Adipocyte (in vitro differentiated cells): ENCODE measurements around the gene TMEM131L.
"Not testable (repeated sequence)": the region's sequence is repeated elsewhere in the genome, so short reads cannot be mapped to it uniquely, and the experiment has no call there.

Experiments used
- DNase-seq: peaks from one replicate; pipeline ENCODE4 v3.0.0-alpha.2; 2015; ENCODE audit warnings: low read depth
- H3K27me3 ChIP-seq: replicated peaks from 2 replicates; pipeline ENCODE4 v1.7.0; 2013; ENCODE audit warnings: mild to moderate bottlenecking, low read length, moderate library complexity; ENCODE audit not compliant: control insufficient read depth, insufficient read depth
- H3K36me3 ChIP-seq: 2 replicates; pipeline ENCODE4 v1.7.0; 2013; ENCODE audit warnings: low read length, mild to moderate bottlenecking, moderate library complexity; ENCODE audit not compliant: control insufficient read depth, insufficient read depth, severe bottlenecking
- H3K4me1 ChIP-seq: 2 replicates; pipeline ENCODE4 v1.7.0; 2013; ENCODE audit warnings: mild to moderate bottlenecking, low read length, moderate library complexity; ENCODE audit not compliant: control insufficient read depth, insufficient read depth
- H3K4me3 ChIP-seq: 2 replicates; pipeline ENCODE4 v1.7.0; 2013; ENCODE audit warnings: mild to moderate bottlenecking, low read length, moderate library complexity
- H3K9ac ChIP-seq: 2 replicates; pipeline ENCODE4 v1.7.0; 2013; ENCODE audit warnings: mild to moderate bottlenecking, low read length, moderate library complexity
- H3K9me3 ChIP-seq: 2 replicates; pipeline ENCODE4 v1.7.0; 2013; ENCODE audit warnings: mild to moderate bottlenecking, low read length, moderate library complexity; ENCODE audit not compliant: control insufficient read depth

TMEM131L gene

DNA sequence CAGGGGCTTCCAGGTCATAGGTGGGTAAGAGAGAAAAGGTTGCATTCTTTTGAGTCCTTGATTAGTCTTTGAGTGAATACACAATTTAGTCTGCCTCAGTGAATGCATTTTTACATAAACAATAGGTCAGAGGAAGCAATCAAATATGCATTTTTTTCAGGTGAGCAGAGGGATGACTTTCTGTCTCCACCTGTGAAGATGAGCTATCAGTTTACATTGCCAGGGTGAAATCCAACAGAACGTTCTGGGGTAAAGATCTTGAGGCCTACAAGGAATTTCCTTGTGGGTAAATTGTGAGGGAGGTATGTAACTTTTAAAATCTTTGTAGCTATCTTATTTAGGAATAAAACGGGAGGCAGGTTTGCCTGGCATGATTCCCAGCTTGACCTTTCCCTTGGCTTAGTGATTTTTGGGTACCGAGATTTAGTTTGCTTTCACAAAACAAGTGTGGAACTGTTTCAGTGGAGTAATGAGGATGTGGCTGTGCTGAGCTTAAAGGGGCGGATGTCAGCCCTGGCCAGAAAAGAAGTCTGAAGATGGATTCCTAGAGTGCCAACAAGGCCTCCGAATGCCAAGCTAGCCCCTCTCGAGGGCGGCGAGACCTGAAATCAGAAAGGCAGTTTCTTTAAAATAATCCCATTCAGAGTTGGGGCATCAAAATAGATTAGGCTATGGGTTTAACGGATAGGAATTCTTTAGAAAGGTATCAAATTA lies 29.5 kb downstream of the TMEM131L start:
- Histone ChIP-seq H3K36me3 (no peaks in the 10 kb centered on the region), H3K4me1 (peaks cover 20% of the 10 kb centered on the region), H3K9me3 (no peaks in the 10 kb centered on the region), H3K4me3 (no peak overlapping the region), H3K27me3 (no peaks in the 10 kb centered on the region), H3K9ac (no peak overlapping the region)
- no peak for DNase-seq

DNA sequence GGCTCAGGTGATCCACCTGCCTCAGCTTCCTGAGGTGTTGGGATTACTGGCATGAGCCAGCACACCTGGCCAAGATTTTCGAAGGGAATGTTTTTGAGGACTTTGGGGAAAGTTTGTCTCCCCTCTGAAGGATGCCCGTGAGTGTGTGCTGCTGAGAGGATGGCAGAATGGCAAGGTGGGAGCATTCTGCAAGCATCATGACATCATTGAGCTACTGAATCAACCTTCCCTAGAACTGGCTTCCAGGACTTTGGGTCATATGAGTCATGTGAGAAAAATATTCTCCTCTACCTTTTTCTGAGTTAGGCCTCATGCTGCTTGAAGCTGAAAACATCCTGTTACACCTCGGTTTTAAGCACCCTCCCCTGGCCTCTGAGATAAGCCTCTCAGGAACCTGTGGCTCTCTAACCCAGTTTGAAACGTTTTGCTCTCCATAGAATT lies 31.0 kb downstream of the TMEM131L start:
- Histone ChIP-seq H3K27me3 (no peaks in the 10 kb centered on the region), H3K36me3 (no peaks in the 10 kb centered on the region), H3K9ac (no peak overlapping the region), H3K4me1 (peaks cover 20% of the 10 kb centered on the region), H3K9me3 (no peaks in the 10 kb centered on the region), H3K4me3 (no peak overlapping the region)
- no peak for DNase-seq

DNA sequence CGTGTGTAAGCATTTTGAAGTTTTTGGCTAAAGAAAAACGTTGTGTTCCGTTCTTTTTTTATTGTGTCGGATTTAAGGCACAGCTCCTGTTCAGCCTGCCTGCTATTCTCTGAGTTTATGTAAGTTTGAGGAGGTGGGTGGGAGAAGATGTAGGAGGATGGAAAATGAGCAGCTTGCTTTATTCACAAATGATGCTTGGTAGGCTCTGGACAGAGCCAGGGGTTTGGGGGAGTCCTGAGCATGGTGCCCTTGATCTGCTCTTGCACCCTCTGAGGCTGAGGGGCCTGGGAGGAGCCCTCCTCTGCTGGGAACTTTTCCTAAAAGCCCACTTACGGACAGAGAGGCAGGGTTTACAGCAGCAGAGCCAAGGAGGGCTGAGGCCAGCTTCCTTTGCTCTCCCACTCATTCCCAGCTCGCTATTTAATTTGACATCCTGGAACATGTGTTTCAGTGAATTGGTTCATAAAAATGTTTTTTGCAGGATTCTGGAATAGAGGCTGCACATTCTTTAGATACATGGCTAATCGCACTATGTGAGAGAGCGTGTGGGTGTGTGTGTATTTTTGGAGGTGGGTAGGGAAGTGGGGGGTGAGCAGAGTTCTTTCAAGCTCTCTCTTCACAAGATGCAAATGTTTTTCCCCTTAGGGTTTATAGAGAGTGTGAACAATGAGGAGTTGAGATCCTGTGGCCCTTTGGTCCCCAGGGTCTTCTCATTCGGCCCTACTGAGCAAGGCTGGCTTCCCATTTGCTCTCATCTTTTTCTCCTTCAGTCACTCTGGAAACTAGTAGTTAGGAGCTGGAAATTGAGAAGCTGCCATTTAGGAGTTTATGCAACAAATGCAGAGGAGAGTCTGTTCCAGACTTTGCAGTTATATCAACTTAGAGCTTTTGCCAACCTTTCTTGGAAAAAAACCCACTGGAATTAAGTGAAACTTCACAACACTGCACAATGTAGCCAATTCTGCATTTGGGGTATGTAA lies 32.1 kb downstream of the TMEM131L start:
- DNase-seq, result peak; percentile 72
- Histone ChIP-seq H3K4me1 (peaks cover 20% of the 10 kb centered on the region), H3K9ac (peak overlapping the region; percentile 3), H3K9me3 (no peaks in the 10 kb centered on the region), H3K4me3 (peak overlapping the region; percentile 57), H3K36me3 (no peaks in the 10 kb centered on the region), H3K27me3 (no peaks in the 10 kb centered on the region)

DNA sequence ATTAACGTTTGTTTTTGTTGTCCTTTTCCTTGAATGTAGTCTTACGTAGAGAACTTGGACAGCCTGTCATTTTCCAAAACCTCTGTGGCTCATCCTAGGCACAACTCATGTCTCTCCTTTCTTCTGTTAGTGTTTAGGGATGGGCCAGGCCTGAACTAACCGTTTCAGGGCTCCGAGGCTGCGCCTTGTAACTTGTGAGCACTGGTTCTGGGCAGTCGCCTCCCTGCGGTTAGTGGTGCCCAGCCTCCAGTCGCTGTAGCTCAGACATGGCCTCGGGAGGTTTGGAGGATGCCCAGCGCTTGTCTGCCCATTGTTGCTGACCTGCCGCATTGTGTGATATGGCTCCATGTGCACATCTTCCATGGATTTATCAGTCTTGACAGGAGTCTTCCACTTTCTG lies 32.8 kb downstream of the TMEM131L start:
- H3K4me3 ChIP-seq, result peak overlapping the region; percentile 57
- H3K36me3 ChIP-seq, result no peaks in the 10 kb centered on the region
- peaks cover 20% of the 10 kb centered on the region for H3K4me1 ChIP-seq
- no peak for DNase-seq
- H3K27me3 ChIP-seq, result no peaks in the 10 kb centered on the region
- H3K9me3 ChIP-seq, result no peaks in the 10 kb centered on the region
- no peak overlapping the region for H3K9ac ChIP-seq

DNA sequence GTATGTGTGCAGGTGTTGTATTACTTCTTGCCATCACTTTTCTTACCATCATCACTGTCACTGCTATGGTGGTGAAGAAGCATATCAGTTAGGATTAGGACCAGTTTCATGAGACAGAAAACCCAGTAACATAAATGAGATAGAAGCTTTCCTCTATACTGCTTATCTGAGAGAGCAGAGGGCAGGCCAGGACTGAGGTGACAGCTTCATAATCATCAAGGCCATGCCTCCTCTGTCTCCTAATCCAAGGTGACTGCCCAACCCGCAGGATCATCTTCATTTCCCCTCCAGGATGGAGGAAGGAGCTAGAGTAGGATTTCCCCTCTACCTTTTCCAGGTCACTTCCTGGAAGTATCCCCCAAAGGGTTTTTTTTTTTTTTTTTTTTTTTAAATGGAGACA lies 35.4 kb downstream of the TMEM131L start:
- Histone ChIP-seq H3K27me3 (no peaks in the 10 kb centered on the region), H3K4me3 (no peak overlapping the region), H3K36me3 (no peaks in the 10 kb centered on the region), H3K4me1 (peaks cover 20% of the 10 kb centered on the region), H3K9me3 (no peaks in the 10 kb centered on the region), H3K9ac (no peak overlapping the region)
- DNase-seq, result no peak

DNA sequence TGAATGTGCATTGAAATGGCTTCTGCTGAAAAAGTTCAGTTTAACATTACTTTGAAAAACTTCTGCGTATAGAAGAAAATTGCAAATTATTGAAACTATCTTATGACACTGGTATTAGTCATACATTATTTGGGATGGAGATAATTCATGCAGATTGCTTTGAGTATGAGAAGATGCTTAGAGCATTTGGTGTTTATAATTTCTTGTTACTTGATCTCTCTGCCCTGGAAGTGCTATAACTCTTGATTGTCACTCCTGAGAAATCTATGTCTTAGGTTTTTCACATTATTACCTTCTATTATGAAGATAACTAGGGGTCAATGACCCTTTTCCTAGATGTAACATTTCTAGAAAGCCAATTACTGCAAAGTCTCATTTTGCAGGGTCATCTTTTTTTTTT lies 36.4 kb downstream of the TMEM131L start:
- DNase-seq, result no peak
- Histone ChIP-seq H3K9me3 (no peaks in the 10 kb centered on the region), H3K27me3 (no peaks in the 10 kb centered on the region)

DNA sequence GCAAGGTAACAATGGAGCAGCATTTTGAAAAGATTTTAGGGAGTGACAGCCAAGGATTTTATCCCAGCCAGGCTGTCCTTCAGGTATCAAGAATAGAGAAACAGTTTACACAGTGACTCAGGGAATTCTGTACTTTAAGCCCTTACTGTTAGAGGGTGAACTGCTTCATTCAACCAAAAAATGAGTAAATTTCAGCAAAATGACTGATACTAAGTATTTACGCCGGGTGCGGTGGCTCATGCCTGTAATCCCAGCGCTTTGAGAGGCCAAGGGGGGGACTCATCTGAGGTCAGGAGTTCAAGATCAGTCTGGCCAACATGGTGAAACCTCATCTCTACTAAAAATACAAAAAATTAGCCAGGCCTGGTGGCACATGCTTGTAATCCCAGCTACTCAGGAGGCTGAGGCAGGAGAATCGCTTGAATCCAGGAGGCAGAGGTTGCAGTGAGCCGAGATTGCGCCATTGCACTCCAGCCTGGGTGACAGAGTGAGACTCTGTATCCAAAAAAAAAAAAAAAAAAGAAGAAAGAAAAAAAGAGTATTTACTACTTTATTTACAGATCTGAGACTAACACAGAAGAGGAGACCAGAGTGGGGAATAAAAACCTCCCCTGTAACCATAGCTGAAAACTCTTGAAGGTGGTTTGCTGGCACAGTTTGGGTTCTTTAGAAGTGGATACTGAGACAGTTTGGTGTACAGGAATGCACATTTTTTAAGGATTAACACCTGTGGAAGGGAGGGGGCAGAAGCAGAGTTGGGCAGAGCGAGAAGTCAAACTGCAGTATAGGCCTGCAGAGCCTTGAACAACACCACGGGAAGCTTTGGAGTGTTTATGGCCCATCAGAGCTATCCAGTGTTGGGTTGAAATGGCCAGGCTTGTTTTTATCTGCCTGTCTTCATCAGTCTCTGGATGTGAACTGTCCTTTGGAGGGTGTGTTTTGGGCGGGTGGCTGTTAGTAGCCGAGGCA lies 40.5 kb downstream of the TMEM131L start:
- no peaks in the 10 kb centered on the region for H3K9me3 ChIP-seq
- H3K4me1 ChIP-seq, result no peaks in the 10 kb centered on the region
- H3K4me3 ChIP-seq, result no peak overlapping the region
- H3K9ac ChIP-seq, result no peak overlapping the region
- no peaks in the 10 kb centered on the region for H3K36me3 ChIP-seq
- no peak for DNase-seq
- no peaks in the 10 kb centered on the region for H3K27me3 ChIP-seq

More for the DNA sequence above, 36.4 kb downstream of the TMEM131L start:
- H3K36me3 ChIP-seq, result no peaks in the 10 kb centered on the region
- H3K9ac ChIP-seq, result no peak overlapping the region
- H3K4me3 ChIP-seq, result no peak overlapping the region
- H3K4me1 ChIP-seq, result peaks cover 17% of the 10 kb centered on the region

DNA sequence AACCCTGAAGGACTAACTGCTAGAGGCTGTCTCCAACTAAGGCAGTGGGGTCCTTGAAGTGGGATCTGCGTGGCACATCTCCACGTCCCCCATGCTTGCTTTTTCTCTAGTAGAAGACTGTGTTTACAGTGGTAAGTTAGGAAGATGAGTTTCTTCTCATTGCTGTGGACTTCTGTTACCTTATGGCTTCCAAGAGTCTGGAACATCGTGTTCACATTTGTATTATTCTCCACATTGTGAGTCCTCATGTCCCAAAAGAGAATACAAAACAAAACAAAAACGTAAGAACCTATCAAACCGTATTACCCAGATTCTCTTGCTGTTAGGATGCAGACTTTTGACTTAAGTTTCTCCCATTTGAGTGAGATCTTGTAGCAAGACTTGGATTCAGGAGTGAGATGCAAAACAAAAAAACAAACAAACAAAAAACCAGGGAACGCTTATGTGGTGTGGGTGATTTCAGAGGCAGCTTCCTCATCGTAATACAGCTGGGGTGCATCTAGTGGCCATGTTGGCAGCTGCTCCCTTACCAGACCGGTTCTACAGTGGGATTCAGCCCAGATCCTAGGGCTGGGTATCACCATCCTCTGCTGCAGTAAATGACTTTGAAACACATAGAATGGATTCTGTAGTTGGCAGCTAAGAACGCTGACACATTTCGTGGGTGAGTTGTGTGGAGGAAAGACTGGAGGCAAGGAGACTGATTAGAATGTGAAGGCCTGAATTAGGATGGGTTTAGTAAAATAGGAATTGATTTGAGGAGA lies 41.3 kb downstream of the TMEM131L start:
- Histone ChIP-seq H3K4me3 (no peak overlapping the region), H3K36me3 (no peaks in the 10 kb centered on the region), H3K4me1 (no peaks in the 10 kb centered on the region), H3K9me3 (no peaks in the 10 kb centered on the region), H3K9ac (no peak overlapping the region), H3K27me3 (no peaks in the 10 kb centered on the region)
- DNase-seq, result no peak

DNA sequence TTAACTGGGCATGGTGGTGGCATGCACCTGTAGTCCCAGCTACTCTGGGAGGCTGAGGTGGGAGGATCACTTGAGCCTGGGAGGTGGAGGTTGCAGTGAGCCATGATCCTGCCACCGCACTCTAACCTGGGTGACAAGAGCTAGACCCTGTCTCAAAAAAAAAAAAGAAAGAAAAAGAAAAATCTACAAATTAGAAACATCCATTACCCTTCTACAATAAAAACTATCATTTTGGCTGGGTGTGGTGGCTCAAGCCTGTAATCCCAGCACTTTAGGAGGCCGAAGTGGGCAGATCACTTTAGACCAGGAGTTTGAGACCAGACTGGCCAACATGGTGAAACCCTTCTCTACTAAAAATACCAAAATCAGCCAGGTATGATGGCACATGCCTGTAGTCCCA lies 43.1 kb downstream of the TMEM131L start:
- H3K36me3 ChIP-seq, H3K27me3 ChIP-seq, DNase-seq, H3K4me3 ChIP-seq, H3K9ac ChIP-seq, H3K9me3 ChIP-seq: not testable (repeated sequence)
- peaks cover 14% of the 10 kb centered on the region for H3K4me1 ChIP-seq

DNA sequence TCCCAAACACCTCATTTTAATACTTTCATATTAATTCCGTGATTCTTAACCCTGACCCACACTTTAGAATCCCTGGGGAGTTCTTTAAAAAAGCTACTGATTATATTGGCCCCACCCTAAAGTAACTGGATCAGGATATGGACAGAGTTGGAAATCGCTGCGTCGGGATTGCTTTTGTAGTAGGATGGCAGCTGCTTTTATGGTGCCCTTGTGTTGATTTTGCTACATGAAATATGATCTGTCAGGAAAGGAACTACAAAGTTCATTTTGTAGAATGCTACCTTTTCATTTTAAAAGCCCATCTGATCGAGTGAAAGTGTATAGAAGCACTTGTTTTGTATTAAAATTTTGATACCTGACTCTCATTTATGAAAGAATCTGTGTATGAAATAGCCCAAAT lies 43.6 kb downstream of the TMEM131L start:
- Histone ChIP-seq H3K9ac (no peak overlapping the region), H3K4me1 (peaks cover 19% of the 10 kb centered on the region), H3K9me3 (no peaks in the 10 kb centered on the region), H3K27me3 (no peaks in the 10 kb centered on the region), H3K4me3 (no peak overlapping the region), H3K36me3 (no peaks in the 10 kb centered on the region)
- no peak for DNase-seq
